Measurements from ENCODE around the gene GPD1L. TPM values are rescaled to one million over a fixed set of nuclear protein-coding genes. Genes with fewer than 3 reads are reported as not detected.
A peak's percentile ranks its signal among the peaks of the same experiment; 100 is the strongest.
"Not testable (repeated sequence)": the region's sequence is repeated elsewhere in the genome, so short reads cannot be mapped to it uniquely, and the experiment has no call there.

GPD1L gene
- total RNA-seq, 2 experiments from 2014 or later, result 9.2 to 10.2 TPM

DNA sequence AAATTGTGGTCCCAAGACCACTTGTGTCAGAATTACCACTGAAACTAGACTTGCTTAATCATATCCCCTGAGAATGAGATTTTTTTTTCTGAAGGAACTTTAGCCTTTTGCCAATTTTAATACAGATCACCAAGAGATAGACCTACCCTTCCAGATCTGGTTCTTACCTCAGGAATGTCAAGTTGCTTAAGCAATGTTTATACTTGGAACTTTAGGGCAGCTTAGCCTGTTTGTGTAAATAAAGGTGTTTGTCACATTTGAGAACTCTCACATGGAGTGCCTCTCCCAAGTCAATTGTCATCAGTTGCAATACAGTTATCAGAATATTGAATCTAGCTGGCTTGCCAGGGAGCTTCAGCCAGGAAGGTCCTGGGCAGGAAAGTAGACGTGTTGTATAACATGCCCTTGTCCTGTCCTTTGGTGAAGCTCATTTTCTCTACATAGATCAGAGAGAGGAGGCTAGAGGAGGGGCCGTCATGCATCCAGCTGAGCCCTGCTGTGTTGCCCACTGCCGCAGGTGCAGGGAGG, 3.9 kb downstream of the GPD1L start:
- ChIA-PET POLR2A (no interaction called here), CTCF (no interaction called here)
- no peak for TF ChIP-seq CTCF (IDR thresholded peaks at IDR 0.05)
- H3K9me3 Mint-ChIP-seq, result peaks cover 4% of the 10 kb centered on the region
- intact Hi-C loops (cut with micrococcal nuclease), result no loop called here
- no peaks in the 10 kb centered on the region for H3K27me3 Mint-ChIP-seq
- peaks cover 67% of the 10 kb centered on the region for H3K4me1 Mint-ChIP-seq (ENCODE audit: low read depth)
- H3K27ac Mint-ChIP-seq, result no peak overlapping the region
- no peak overlapping the region for H3K4me3 Mint-ChIP-seq
- peaks cover 11% of the 10 kb centered on the region for H3K36me3 Mint-ChIP-seq (ENCODE audit: low read depth)
- no peak for DNase-seq
- no peak for ATAC-seq

GRCh38 chr3:32111560-32111959, 5.1 kb downstream of the GPD1L start:
- peaks cover 6% of the 10 kb centered on the region for H3K9me3 Mint-ChIP-seq
- POLR2A ChIA-PET, result no interaction called here

GRCh38 chr3:32113566-32113965, 7.1 kb downstream of the GPD1L start:
- peak; percentile 37 for DNase-seq
- H3K4me3 Mint-ChIP-seq, result no peak overlapping the region
- peak overlapping the region; percentile 94 for H3K27ac Mint-ChIP-seq
- H3K36me3 Mint-ChIP-seq (ENCODE audit: low read depth), result peaks cover 13% of the 10 kb centered on the region
- ChIA-PET POLR2A (interaction anchor here (1.2 to 1.6 kb wide), 3 partner anchors 7 to 196 kb away, joined by 3 to 5 read pairs (median 5); partner anchors contain the start of gene GPD1L), CTCF (interaction anchor here (1.0 kb wide), 1 partner anchor 31 kb away, joined by 3 read pairs; no protein-coding TSS in a partner anchor)
- no peak for TF ChIP-seq CTCF (IDR thresholded peaks at IDR 0.05)
- intact Hi-C loops (cut with micrococcal nuclease), result no loop called here
- peaks cover 6% of the 10 kb centered on the region for H3K9me3 Mint-ChIP-seq
- H3K4me1 Mint-ChIP-seq (ENCODE audit: low read depth), result peaks cover 61% of the 10 kb centered on the region
- H3K27me3 Mint-ChIP-seq, result no peaks in the 10 kb centered on the region
- peak; percentile 34 for ATAC-seq

More at GRCh38 chr3:32111560-32111959, 5.1 kb downstream of the GPD1L start:
- intact Hi-C loops (cut with micrococcal nuclease), result no loop called here
- ATAC-seq, result no peak
- Mint-ChIP-seq H3K27ac (no peak overlapping the region), H3K4me1 (ENCODE audit: low read depth) (peaks cover 65% of the 10 kb centered on the region), H3K36me3 (ENCODE audit: low read depth) (peaks cover 14% of the 10 kb centered on the region), H3K4me3 (no peak overlapping the region), H3K27me3 (no peaks in the 10 kb centered on the region)
- DNase-seq, result no peak
- CTCF ChIA-PET, result interaction anchor here (0.8 to 1.3 kb wide), 3 partner anchors 11 to 356 kb away, joined by 3 to 4 read pairs (median 3); no protein-coding TSS in a partner anchor
- no peak for TF ChIP-seq CTCF (IDR thresholded peaks at IDR 0.05)

GRCh38 chr3:32113981-32114545, 7.6 kb downstream of the GPD1L start:
- CTCF ChIA-PET, result interaction anchor here (1.0 to 1.5 kb wide), 4 partner anchors 22 to 63 kb away, joined by 3 read pairs; no protein-coding TSS in a partner anchor
- DNase-seq (peak; percentile 15), ATAC-seq (peak; percentile 48)
- Mint-ChIP-seq H3K27me3 (no peaks in the 10 kb centered on the region), H3K36me3 (ENCODE audit: low read depth) (peaks cover 12% of the 10 kb centered on the region), H3K9me3 (peaks cover 6% of the 10 kb centered on the region), H3K27ac (peak overlapping the region; percentile 94), H3K4me1 (ENCODE audit: low read depth) (peaks cover 65% of the 10 kb centered on the region), H3K4me3 (peak overlapping the region; percentile 73)
- TF ChIP-seq CTCF (IDR thresholded peaks at IDR 0.05), result no peak
- intact Hi-C loops (cut with micrococcal nuclease), result no loop called here
- POLR2A ChIA-PET, result interaction anchor here (1.2 to 1.6 kb wide), 3 partner anchors 8 to 196 kb away, joined by 3 to 5 read pairs (median 5); partner anchors contain the start of gene GPD1L

GRCh38 chr3:32114546-32115386, 8.3 kb downstream of the GPD1L start:
- H3K36me3 Mint-ChIP-seq (ENCODE audit: low read depth); H3K9me3 Mint-ChIP-seq; H3K27me3 Mint-ChIP-seq; intact Hi-C loops (cut with micrococcal nuclease): not testable (repeated sequence)
- ATAC-seq, result peak; percentile 76
- peak; percentile 87 for DNase-seq
- CTCF ChIA-PET, result interaction anchor here (1.2 to 1.5 kb wide), 3 partner anchors 21 to 62 kb away, joined by 3 read pairs; no protein-coding TSS in a partner anchor
- peak overlapping the region; percentile 94 for H3K27ac Mint-ChIP-seq
- POLR2A ChIA-PET, result interaction anchor here (0.7 to 1.6 kb wide), 4 partner anchors 8 to 725 kb away, joined by 3 to 5 read pairs (median 4); partner anchors contain the start of gene GPD1L
- H3K4me3 Mint-ChIP-seq, result peak overlapping the region; percentile 73
- peaks cover 68% of the 10 kb centered on the region for H3K4me1 Mint-ChIP-seq (ENCODE audit: low read depth)
